HG03280 (cell line): ENCODE data around the gene PRDM11.
"Not testable (repeated sequence)": the region's sequence is repeated elsewhere in the genome, so short reads cannot be mapped to it uniquely, and the experiment has no call there.

ENCODE experiments used
- ATAC-seq: cut with Tn5 transposase; IDR thresholded peaks from one replicate; pipeline ENCODE4 v1.9.1; 2021; ENCODE audit warnings: mild to moderate bottlenecking, moderate library complexity; ENCODE audit not compliant: unreplicated experiment

PRDM11 gene

DNA sequence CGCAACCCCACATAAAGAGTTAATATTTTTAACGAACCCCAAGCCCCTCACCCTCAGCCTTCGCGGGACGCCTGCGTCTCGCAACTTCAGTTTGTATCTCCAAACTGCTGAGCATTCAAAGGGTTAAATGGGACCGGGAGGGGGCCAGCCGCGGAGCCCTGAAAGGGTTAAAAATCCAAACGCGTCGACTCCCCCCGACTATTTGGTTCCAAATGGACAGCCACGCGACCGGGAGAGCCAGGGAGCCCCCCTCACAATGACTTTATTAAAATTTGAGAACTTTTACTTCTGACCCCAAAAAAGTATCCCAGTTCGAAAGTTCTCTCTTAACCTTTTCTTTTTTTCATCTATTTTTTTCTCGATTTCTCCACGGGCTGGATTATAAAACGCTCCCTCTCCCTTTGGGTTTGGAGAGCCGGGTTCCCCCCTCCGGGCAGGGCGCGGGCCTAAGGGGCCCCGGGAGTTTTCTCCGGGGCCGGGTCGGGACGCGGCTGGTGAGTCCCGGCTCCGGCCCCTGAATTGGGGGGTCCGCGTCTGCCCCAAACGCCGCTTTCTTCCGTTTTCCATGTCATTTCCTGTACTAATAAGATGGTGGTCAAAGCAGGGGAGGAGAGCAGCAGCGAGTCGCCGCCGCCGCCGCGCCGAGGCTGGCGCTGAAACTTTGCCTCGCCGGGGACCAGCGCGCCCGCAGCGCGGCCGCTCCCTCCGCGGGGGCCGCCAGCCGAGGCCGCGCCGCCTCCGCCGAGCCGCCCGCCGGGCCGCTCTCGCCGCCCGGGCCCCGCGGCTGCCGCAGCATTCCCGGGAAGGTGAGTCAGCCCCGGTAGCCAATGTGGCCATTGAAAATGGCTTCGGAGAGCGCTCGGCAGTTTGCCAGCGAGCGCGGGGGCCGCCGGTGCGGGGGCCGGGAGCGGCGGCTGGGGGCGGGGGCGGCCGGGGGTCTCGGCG, at the start of gene PRDM11:
PRDM11 (plus strand) TSS at position 568 of the 945 bp plus-strand sequence. CDS start 35,128 bp downstream, outside the sequence.
- peak; percentile 38 for ATAC-seq

GRCh38 chr11:45097721-45098493, 48.5 kb upstream of the PRDM11 start:
- no peak for ATAC-seq

GRCh38 chr11:45098929-45099328, 47.5 kb upstream of the PRDM11 start:
- no peak for ATAC-seq

GRCh38 chr11:45100339-45100738, 46.1 kb upstream of the PRDM11 start:
- no peak for ATAC-seq

DNA sequence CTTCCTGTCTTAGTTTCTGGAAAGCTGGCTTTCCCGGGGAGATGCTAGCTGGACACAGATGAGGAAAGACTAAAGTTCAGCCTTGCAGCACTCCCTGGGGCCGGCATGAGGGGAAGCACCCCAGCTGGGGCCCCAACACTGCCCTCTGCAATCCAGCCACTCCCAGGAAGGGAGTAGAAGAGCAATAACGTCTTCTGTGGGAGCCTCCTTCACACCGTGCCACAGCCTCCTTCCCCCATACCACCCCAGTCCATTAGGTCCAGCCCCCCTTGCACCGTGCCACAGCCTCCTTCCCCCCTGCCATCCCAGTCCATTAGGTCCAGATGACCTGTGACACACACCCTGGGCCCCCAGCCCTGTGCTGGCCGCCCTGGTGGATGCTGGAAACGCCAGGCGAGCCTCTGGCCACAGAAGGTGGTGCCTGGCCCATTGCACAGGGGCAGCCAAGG, 44.1 kb upstream of the PRDM11 start:
- ATAC-seq: no peak

DNA sequence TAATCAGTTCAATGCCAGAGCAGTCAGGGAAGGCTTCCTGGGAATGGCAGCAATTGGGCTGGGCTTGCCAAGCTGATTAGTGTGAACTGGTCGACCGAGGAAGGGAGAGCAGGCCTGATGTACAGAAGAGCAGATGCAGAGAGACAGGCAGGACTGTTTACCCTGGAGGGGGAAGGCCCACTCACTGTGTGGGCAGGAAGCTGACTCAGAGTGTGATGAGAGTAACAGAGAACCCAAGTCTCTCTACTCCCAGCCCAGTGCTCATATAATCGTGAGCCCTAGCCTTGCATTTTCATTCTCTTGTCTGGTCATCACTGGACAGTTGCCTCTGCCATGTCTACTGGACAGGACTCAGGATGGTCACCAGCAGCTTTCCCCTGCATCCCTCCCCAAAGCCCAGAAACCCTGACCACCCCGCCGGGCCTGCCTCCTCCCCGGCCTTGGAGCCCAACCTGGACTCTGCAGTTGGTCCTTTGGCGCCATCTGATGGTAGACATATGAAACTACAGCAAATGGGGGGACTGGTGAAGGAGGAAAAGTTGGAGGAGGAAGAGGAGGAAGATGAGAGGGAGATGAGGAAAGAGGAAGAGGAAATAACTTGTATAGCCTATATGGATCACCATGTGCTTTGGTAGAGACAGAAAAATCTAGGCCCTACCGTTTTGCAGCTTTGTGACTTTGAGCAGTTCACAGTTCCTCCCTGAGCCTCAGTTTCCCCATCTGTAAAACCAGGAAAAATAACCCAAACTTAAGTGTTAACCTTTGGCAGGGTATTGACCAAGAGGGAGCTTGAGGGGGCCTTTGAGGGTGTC, 43.4 kb upstream of the PRDM11 start:
- ATAC-seq: no peak

DNA sequence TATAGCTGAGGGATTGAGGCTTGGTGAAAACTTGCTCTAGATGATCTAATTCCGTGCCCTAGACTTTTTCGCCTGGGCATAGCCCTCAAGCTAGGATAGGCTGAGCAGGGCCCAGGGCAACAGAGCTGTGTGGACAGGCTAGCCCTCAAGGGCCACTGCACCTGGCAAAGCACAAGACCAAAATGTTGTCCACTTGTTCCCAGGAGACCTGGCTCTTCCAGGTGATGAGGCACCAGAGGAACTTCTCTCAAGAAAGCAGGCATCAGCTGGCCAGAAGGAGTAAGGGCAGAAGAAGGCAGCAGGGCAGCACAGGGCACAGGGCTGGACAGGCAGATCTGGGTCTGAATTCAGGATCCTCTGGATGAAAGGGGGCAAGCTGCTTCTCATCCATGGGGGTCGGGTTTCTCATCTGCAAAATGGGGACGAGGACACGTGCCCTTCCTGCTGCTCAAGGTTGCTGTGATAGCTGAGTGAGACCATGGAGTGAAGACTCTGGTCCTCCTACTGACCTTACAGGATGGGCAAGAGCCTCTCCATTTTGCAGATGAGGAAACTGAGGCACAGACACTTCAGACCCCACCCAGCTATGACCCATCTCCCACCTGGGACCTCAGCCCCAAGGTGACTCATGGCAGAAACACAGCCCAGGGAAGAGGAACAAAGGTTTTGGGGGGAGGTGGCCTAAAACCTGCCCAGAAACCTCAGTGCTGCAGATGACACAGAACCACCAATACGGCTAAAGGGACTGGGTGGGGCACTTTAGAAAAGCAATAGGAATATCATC, 42.2 kb upstream of the PRDM11 start:
- ATAC-seq: no peak

DNA sequence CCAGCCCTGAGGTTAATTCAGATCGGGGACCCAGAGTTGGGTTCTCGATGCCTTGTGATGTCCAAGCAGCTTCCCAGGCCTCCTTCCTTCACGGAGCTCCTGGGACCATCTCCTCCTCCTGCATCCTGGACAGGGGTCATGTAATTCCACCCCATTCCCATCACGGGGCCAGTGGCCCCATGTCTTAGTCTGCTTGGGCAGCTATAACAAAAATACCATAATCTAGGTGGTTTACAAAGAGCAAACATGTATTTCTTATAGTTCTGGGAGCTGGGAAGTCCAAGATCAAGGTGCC, 41.7 kb upstream of the PRDM11 start:
- ATAC-seq: no peak

GRCh38 chr11:45105233-45105983, 41.0 kb upstream of the PRDM11 start:
- ATAC-seq: no peak

DNA sequence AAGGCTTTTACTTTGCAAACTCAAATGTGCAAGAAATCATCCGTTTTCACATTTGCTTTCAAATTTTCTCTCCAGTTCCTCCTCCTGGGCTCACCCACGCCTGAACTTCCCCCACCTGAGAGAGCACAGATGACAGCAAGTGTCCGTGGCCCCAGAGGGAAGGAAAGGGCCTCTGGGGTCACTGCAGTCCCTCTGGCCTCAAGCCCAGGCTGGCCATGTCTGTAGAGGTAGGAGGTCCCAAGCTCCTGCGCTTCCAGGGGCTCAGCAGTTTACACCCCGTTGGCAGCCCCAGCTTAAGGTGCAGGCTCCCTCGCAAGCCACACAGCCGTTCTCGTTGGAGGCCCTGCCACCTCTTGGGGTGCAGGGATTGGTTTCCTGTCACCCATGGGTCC, 40.5 kb upstream of the PRDM11 start:
- no peak for ATAC-seq

DNA sequence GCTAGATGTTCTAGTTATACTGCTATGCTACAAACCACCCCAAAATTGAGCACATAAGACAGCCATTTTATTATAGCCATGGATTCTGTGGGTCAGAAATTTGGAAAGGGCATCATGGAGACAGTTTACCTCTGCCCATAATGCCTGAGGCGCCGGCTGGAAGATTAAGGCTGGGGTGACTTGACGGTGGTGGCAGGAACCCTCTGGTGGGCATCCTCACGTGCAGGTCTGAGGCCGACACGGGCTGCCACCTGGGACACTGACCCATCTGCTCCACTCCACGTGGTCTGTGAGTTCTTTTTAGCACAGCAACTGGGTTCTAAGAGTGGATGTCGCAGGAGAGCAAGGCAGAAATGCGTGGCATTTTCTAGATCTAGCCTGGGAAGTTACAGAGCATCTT, 40.0 kb upstream of the PRDM11 start:
- ATAC-seq: no peak

- ATAC-seq: no peak
Measured at GRCh38 chr11:45107029-45107428, 39.4 kb upstream of the PRDM11 start.

DNA sequence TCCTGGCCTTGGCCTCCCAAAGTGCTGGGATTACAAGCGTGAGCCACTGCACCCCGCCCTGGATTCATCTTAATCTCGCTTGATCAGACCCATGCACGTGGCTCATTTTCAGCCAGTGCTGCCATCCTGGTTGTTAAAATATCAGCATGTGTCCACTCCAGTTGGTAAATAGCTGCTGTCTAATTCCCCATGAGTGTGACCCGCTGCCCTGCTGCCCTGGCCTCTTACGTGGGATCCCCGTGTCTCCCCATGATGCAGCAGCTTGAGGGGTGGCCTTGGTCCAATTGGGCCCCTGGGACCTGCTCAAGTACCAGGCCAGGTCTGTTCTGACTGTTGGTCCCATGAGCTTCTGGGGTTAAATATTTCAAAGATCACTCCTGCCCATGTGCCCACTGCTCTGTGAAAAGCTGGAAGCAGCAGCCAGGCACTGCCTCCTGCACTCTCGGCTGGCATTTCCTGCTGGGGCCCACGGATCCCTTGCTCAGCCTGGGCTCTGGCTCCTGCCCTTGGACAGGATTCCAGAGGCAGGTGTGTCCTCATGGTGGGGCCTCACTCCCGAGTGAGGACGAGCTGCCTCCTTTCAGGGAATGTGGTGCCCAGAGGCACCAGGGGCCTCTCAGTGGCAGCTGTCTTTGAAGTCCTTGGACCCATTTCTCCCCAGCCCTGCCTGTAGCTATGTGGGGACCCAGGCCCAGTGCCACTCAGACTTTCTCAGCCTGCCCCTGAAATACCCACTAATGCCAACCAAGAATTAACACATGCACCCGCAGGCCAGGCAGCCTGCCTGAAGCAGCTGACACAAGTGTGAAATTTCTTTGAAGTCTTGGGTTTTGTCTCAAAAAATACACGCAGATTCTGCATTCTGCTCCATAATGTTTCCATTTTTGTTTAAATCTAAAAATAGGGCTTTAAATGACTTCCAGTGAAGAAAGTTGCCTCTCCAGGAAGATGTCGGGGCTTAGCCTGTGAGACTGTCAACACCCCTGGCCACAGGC, 38.1 kb upstream of the PRDM11 start:
- ATAC-seq: no peak

DNA sequence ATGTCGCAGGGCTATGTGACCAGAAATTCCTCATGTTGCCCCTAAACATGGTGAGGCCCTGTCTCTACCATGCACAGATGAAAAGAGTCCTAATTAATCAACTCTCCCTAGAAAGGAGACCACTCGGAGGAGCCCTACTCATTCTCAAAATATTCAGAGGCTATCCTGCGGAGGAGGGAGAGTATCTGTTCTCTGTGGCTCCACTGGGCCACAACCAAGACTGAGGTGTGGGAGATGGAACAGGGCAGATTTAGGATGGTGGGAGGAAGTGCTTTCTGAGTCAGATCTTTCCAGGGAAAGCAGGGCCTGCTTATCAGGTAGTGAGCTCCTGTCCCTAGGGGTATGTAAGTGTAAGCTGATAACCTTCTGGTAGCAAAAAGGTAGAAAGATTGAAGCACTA, 37.0 kb upstream of the PRDM11 start:
- ATAC-seq: no peak

GRCh38 chr11:45110562-45110961, 35.9 kb upstream of the PRDM11 start:
- no peak for ATAC-seq

DNA sequence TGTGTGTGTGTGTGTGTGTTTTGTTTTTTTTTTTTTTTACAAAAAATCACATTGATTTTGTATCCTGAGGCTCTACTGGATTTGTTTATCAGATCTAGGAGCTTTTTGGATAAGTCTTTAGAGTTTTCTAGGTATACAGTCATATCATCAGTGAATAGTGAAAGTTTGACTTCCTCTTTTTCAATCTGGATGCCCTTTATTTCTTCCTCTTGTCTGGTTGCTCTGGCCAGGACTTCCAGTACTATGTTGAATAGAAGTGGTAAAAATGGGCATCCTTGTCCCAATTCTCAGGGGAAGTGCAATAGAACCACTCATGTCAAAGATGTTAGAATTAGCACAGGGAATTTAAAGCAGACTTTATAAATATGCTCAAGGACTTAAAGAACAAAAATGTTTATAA, 32.6 kb upstream of the PRDM11 start:
- no peak for ATAC-seq

- ATAC-seq: not testable (repeated sequence)
Measured at GRCh38 chr11:45127836-45128235, 18.6 kb upstream of the PRDM11 start.

- ATAC-seq: no peak
Measured at GRCh38 chr11:45133878-45134277, 12.6 kb upstream of the PRDM11 start.

DNA sequence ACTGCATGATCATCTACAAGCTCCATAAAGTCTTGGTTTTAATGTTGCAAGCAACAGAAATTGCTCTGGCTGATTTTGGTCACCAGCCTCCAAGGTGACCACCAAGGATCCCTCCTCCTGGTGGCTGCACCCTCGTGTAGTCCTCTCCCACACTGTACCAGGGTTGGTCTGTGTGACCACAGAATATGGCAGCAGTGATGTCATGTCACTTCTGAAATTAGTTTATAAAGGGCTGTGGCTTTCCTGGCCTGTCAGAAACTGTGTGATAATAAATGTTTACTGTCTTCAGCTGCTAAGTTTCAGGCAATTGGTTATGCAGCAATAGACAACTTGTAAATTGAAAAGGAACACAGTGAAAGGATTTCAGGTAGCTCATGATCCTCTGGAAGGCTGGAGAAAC, 5.3 kb upstream of the PRDM11 start:
- no peak for ATAC-seq
